Activated naive CD8-positive, alpha-beta T cell (primary cell): ENCODE data around the gene SFSWAP.

Experiments
- H3K27ac Mint-ChIP-seq: one replicate; pipeline ENCODE4 v1.8.0; 2021; ENCODE audit warnings: mixed read lengths
- H3K27me3 Mint-ChIP-seq: one replicate; pipeline ENCODE4 v1.8.0; 2021; ENCODE audit warnings: mixed read lengths
- H3K36me3 Mint-ChIP-seq: one replicate; pipeline ENCODE4 v1.8.0; 2021; ENCODE audit warnings: mixed read lengths
- H3K4me1 Mint-ChIP-seq: one replicate; pipeline ENCODE4 v1.8.0; 2021; ENCODE audit warnings: low read depth, mixed read lengths
- H3K4me3 Mint-ChIP-seq: one replicate; pipeline ENCODE4 v1.8.0; 2021; ENCODE audit warnings: mild to moderate bottlenecking, mixed read lengths
- H3K9me3 Mint-ChIP-seq: one replicate; pipeline ENCODE4 v1.8.0; 2021; ENCODE audit warnings: low read depth, mixed read lengths

Gene SFSWAP

DNA sequence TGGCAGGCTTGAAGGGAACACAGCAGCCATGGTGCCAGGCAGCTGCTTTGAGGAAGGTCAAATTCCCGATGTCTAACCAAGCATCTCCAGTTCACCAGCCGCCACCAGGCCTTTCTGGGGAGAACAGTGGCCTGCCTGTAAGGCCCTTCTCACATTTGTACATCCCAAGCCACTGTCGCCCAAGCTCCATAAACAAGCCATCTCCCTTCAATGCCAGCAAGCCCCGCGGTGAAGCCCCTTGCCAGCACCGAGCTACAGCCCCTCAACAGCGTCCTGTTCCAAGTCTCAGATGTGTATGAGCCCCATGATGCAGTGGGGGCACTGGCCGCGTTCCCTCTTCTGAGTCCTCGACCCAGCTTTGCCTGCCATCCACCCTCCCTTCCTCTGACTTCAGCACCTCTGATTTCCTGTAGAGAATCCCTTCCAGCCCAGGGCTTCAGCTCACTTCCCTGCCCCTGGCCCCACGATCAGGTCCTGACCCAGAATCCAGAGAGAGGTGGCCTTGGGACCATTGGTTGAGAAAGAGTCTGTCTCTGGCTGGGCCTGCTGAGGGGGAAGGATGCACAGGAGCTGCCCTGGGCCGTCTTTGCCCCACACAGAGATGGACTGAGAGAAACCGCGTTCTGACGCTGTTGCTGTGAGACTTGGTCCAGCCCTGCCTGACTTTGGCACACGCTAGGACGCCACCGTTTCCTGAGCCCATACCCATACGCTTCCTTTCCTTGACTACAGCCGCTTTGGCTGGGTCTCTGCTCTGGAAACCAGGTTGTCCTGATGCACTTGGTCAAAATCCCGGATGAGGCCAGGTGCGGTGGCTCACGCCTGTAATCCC is 115.4 kb downstream of the SFSWAP start:
- Mint-ChIP-seq H3K27ac (no peak overlapping the region), H3K4me1 (peaks cover 10% of the 10 kb centered on the region), H3K9me3 (no peaks in the 10 kb centered on the region), H3K36me3 (no peaks in the 10 kb centered on the region), H3K27me3 (peaks cover 12% of the 10 kb centered on the region), H3K4me3 (peak overlapping the region; percentile 38)

GRCh38 chr12:131827961-131828534 is 117.2 kb downstream of the SFSWAP start, which contains the start of gene MMP17:
TSS of gene MMP17 (plus strand) at chr12:131828393. CDS start at chr12:131828495, 102 bp downstream.
- Mint-ChIP-seq H3K4me3 (peak within 1 kb of the TSS; percentile 76), H3K27ac (no peak within 1 kb of the TSS), H3K9me3 (no peaks in the 10 kb centered on the region), H3K27me3 (peaks cover 17% of the 10 kb centered on the region), H3K4me1 (peaks cover 10% of the 10 kb centered on the region), H3K36me3 (no peaks in the 10 kb centered on the region)

DNA sequence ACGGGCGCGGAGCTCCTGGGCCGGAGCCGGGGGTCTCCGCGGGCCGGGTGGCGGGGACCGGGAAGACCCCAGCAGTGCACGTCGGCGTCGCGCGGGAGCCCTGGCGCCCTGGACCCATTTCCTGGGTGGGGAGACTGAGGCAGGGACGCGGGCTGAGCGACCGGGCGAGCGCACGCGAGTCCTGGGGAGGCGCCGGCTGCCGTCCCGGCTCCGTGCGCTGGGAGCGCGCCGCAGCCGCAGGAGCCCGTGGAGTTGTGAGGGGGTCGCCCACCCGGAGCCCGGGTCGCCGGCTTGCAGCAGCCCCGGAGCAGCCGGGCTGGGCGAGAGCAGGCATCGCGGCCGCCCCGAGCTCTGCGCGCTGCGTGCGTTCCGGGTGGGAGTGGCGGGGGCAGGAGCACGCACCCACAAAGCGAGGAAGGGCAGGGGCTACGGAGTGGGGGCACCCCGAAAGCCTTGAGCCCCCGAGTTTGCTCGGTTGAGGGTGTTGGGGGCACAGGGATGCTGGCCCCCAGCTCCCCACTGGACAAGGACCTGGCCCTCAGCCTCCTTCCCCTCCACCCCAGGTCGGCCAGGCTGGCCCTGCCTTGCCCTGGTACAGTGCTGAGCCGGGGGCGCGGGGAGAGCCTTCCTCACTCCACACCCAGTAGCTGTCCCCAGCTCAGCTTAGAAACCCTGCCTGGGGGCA is 117.9 kb downstream of the SFSWAP start:
- Mint-ChIP-seq H3K27ac (no peak overlapping the region), H3K27me3 (peaks cover 17% of the 10 kb centered on the region), H3K4me3 (peak overlapping the region; percentile 76), H3K36me3 (no peaks in the 10 kb centered on the region), H3K9me3 (no peaks in the 10 kb centered on the region), H3K4me1 (peaks cover 10% of the 10 kb centered on the region)

DNA sequence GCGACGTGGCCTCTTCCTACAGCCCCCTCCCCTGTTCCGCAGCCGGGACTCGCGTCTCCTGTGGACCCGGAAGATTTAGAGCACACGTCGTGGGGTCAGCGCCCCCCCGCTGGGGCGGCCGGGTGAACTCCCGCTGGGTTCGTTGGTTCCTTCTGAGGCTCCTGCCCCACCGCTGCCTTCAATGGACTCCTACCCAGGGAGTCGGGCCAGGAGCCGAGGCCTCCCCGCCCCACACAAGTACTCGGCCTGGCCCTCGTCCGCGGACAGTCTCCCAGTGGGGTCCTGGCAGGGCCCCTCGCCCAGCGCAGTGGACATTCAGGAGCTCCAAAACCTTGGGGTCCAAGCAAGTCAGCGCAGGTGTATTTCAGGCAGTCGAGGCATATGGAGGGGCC is 118.5 kb downstream of the SFSWAP start:
- Mint-ChIP-seq H3K4me3 (peak overlapping the region; percentile 76), H3K27me3 (peaks cover 17% of the 10 kb centered on the region), H3K9me3 (no peaks in the 10 kb centered on the region), H3K27ac (no peak overlapping the region), H3K4me1 (peaks cover 10% of the 10 kb centered on the region), H3K36me3 (no peaks in the 10 kb centered on the region)

DNA sequence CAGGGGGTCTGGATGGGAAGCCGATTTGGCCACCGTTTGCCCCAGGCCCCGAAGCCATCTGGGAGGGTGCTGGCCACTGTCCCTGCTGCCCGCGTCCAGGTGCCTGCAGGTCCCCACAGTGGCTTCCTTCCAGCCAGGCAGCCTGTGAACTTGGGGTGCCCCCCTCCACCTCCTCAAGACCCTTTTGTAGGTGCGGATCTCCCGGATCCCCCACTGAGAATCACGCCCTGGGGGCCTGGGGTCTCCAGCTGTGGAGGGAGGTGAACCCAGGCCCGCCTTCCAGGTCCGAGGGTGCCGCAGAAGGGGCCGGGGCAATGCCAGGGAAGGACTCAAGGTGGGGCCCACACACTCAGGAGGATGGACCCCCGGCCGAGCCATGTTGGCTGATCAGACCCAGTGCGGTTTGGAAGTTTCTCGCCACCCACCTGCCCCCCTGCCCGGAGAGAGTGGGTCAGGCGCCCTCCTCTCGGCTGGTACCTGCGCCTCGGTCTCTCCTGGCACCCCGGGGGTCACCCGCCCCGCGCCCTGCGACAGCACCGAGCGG is 119.0 kb downstream of the SFSWAP start:
- H3K4me3 Mint-ChIP-seq, result peak overlapping the region; percentile 76
- H3K27ac Mint-ChIP-seq, result no peak overlapping the region
- H3K27me3 Mint-ChIP-seq, result peaks cover 16% of the 10 kb centered on the region

DNA sequence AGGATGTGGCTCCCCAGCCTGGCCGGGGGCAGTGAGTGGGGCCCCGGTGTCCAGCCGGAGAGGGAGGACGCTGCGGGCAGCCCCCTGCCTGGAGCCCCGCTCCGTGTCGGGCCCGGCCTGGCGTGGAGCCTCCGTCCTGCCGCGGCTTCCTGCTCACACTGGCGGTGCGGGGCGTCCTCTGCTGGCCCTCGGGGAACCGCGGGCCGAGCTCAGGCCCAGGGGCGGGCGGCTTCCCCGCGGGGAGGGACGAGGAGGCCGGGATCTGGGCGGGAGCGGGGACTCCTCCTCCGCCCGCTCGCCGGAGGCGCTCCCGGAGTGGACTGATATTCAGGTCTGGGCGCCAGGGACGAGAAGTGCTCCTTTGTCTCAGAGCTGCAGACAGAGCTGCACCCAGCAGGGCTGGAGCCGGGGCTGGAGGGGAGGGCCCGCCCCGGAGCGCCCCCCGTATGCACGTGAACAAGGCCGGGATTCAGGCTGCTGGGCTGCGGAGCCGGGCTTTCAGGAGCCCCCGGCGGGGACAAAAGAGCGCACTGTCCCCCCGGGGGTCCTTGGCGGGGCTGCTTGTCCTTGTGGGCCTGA is 119.5 kb downstream of the SFSWAP start:
- H3K36me3 Mint-ChIP-seq, result no peaks in the 10 kb centered on the region
- H3K4me1 Mint-ChIP-seq, result peaks cover 10% of the 10 kb centered on the region
- H3K4me3 Mint-ChIP-seq, result peak overlapping the region; percentile 72
- H3K9me3 Mint-ChIP-seq, result no peaks in the 10 kb centered on the region
- H3K27ac Mint-ChIP-seq, result no peak overlapping the region
- peaks cover 16% of the 10 kb centered on the region for H3K27me3 Mint-ChIP-seq

More for the DNA sequence above, 119.0 kb downstream of the SFSWAP start:
- no peaks in the 10 kb centered on the region for H3K36me3 Mint-ChIP-seq
- peaks cover 10% of the 10 kb centered on the region for H3K4me1 Mint-ChIP-seq
- no peaks in the 10 kb centered on the region for H3K9me3 Mint-ChIP-seq

- H3K27me3 Mint-ChIP-seq, result peaks cover 15% of the 10 kb centered on the region
- peak overlapping the region; percentile 72 for H3K4me3 Mint-ChIP-seq
- no peaks in the 10 kb centered on the region for H3K36me3 Mint-ChIP-seq
- H3K9me3 Mint-ChIP-seq, result no peaks in the 10 kb centered on the region
- no peak overlapping the region for H3K27ac Mint-ChIP-seq
- H3K4me1 Mint-ChIP-seq, result peaks cover 10% of the 10 kb centered on the region
Observed at GRCh38 chr12:131830914-131831571, 120.2 kb downstream of the SFSWAP start.

GRCh38 chr12:131831635-131832041 is 120.7 kb downstream of the SFSWAP start:
- Mint-ChIP-seq H3K27me3 (peaks cover 11% of the 10 kb centered on the region), H3K36me3 (no peaks in the 10 kb centered on the region), H3K4me1 (peaks cover 10% of the 10 kb centered on the region), H3K9me3 (no peaks in the 10 kb centered on the region), H3K4me3 (no peak overlapping the region), H3K27ac (no peak overlapping the region)

DNA sequence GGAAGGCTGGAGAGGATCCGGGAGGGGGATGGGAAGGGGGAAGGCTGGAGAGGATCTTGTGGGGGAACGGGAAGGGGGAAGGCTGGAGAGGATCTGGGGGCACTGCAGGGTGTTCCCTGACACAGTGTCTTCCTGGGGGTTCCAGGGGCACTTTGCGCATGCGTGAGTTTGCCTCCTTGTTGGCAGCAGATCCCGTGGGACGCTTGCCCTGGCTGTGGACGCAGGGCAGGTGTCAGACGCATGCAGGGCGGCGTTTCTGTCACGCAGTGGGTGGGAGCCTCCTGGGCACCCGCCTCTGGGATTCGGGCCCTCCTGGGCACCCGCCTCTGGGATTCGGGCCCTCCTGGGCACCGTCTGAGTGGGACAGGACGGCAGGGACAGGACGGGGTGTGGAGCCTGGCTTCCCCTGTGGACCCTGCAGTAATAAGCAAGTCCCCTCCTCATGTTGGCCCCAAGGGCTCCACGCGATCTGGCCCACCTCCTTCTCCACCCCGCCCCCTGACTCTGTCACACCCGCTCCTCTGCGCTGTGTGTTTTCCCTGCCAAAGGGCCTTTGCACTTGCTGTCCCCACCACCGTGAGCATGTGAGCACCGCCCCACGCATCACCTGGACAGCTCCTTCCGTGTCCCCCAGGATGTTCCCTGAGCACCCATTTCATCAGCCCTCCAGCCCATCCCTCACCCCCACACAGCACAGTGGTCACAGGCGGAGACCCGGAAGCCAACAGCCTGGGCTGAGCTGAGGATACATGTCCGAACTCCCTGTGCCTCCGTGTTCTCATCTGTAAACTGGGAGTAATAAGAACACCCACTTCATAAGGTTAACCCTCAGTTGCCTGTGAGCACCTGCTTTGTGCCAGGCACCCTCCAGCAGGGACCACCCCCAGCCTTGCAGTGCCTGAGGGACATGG is 121.7 kb downstream of the SFSWAP start:
- Mint-ChIP-seq H3K9me3 (no peaks in the 10 kb centered on the region), H3K27me3 (peaks cover 6% of the 10 kb centered on the region), H3K4me3 (no peak overlapping the region), H3K36me3 (no peaks in the 10 kb centered on the region), H3K27ac (no peak overlapping the region), H3K4me1 (peaks cover 9% of the 10 kb centered on the region)

DNA sequence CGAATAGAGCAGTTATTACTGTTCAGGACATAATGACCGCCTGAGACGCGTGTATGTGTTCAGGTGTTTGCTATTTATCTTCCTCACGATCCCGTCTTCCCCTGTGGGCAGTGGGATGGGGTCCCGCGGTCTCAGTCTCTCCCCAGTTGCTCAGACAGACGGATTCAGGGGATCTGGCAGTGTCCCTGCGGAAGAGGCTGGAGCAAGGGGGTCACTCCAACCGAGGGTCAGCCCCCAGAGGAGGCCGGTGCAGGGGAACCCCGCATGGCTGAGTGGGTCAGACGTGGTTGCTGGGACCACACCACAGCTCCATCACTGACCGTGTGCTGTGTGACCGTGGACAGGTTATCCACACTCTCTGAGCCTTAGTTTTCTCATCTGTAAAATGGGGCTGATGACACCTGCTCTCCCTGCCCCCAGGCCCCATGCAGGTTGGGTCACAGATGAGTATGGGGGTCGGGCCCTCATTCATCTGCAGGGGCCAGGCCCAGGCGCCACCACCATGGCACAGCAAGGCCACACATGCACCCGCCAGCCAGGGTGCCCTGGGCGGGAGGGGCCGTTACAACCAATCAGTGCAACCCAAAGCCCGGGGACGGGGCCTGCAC is 122.5 kb downstream of the SFSWAP start:
- no peaks in the 10 kb centered on the region for H3K9me3 Mint-ChIP-seq
- no peaks in the 10 kb centered on the region for H3K36me3 Mint-ChIP-seq
- H3K27me3 Mint-ChIP-seq, result peaks cover 5% of the 10 kb centered on the region
- H3K4me3 Mint-ChIP-seq, result no peak overlapping the region
- H3K4me1 Mint-ChIP-seq, result peaks cover 8% of the 10 kb centered on the region
- no peak overlapping the region for H3K27ac Mint-ChIP-seq

DNA sequence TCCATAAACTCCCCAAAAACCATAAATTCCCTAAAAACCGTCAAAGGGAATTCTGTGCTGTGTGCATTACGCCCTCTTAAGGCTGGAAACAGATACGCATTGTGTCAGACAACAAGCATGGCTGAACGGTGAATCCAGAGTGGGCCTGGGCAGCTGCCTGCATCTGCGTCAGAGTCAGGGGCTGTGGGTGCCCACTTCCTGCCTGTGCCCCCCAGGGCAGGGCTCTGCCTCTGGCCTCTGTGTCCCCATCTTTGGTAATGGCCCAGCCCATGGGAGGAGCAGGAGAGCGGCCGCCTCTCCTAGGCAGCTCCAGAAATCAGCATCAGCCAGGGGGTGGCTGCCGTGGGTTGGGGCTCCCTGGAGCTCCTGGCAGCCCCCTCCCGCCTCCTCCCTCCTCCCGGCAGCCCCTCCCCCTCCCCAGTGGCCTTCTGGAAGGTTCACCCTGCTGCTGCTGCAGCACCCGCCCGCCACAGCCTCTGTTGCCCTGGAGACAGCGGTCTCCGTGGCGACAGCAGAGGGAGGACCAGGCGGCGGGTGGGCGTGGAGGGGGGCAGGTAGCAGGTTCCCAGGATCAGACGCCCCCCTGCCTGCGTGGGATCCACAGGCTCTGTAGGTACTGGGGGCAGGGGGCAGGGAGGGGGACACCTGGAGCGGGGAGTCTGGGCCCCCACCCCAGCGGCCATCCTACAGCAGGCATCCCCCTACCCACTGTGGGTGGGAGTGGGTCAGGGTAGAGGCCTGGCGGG is 123.2 kb downstream of the SFSWAP start:
- H3K27me3 Mint-ChIP-seq, result peaks cover 5% of the 10 kb centered on the region
- no peak overlapping the region for H3K4me3 Mint-ChIP-seq
- peaks cover 8% of the 10 kb centered on the region for H3K4me1 Mint-ChIP-seq
- no peak overlapping the region for H3K27ac Mint-ChIP-seq
- no peaks in the 10 kb centered on the region for H3K36me3 Mint-ChIP-seq
- H3K9me3 Mint-ChIP-seq, result no peaks in the 10 kb centered on the region

DNA sequence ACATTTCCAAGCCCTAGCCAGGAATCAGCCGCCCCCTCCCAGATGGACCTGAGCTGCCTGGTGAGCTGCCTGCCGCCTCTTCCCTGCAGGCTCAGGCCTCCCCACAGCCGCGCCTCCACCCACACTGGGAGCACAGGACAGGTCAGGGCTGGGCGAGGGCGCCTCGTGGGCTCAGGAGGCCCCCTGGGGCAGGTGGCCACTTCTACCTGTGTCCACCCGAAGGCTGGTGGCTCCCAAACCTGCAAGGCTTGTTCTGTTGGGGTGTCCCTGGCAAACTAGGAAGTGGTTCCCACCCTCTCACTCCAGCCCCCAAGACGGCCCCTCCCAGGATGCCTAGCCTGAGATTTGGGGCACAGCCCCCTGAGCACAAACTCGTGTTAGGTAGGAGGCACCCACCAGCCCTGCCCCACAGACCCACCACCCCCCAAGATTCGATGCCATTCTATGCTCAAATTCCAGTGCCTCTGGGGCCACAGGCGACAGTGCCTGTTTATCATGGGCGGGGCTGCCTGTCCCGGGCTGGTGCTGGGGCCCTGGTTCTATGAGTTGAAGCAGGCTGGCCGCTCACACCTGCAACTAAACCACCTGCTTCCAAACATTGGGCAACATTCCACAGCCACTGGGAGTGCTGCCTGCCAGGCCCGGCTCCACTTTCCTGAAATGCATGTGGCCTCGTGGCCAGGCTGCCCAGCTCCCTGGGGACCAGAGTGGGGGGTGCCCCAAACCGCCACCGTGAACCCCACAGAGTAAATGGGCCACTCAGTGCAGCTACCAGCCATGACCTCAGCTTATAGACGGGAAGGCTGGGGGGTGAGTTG is 124.1 kb downstream of the SFSWAP start:
- no peaks in the 10 kb centered on the region for H3K36me3 Mint-ChIP-seq
- H3K27me3 Mint-ChIP-seq, result peaks cover 5% of the 10 kb centered on the region
- no peak overlapping the region for H3K4me3 Mint-ChIP-seq
- peaks cover 4% of the 10 kb centered on the region for H3K4me1 Mint-ChIP-seq
- H3K9me3 Mint-ChIP-seq, result no peaks in the 10 kb centered on the region
- H3K27ac Mint-ChIP-seq, result no peak overlapping the region
